GM12875 (cell line): ENCODE data around the gene A4GALT.

Experiments
- H3K4me3 ChIP-seq: one replicate; pipeline ENCODE4 v1.5.1; 2011; ENCODE audit warnings: low read depth, low read length, control low read depth
- TF ChIP-seq, protein P1 (sequence below): IDR thresholded peaks from 2 replicates; pipeline ENCODE4 v1.5.1; 2011; ENCODE audit warnings: low read depth, mild to moderate bottlenecking, control low read depth, inconsistent platforms, low read length, moderate library complexity, borderline replicate concordance; ENCODE audit not compliant: insufficient read depth

A4GALT gene

DNA sequence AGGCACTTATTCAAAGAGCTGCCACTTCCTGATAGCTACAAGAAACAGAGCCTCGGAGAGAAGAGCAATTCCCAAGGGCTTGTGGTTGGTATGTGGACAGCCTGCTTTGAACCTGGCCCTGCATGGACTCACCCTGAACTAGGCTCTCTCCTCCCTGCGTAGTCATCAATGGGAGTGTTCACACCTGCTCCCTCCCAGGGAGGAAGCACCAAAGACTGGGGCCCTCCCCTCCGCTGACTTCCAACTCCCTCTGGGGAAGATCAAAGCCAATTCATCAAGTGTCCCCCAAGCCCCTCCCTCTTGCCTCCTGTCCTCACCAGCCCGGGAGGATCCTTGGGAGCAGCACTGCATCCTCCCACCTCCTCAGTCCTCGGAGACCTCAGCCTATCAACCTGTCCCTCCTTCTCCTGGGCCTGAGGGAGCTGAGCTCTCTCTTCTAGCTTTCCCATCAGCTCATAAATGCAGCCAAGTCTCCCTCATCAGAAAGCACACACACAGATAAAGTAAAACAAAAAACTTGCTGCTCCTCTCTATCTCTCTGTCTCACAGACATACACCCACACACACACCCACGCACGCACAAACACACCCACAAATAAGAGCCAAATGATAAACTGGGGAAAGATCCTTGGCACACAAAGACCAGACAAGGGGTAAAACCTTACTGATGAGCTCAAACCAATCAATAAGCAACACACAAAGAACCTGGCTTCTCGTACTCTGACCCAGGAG is 3.3 kb downstream of the A4GALT start:
- TF ChIP-seq, protein P1, sequence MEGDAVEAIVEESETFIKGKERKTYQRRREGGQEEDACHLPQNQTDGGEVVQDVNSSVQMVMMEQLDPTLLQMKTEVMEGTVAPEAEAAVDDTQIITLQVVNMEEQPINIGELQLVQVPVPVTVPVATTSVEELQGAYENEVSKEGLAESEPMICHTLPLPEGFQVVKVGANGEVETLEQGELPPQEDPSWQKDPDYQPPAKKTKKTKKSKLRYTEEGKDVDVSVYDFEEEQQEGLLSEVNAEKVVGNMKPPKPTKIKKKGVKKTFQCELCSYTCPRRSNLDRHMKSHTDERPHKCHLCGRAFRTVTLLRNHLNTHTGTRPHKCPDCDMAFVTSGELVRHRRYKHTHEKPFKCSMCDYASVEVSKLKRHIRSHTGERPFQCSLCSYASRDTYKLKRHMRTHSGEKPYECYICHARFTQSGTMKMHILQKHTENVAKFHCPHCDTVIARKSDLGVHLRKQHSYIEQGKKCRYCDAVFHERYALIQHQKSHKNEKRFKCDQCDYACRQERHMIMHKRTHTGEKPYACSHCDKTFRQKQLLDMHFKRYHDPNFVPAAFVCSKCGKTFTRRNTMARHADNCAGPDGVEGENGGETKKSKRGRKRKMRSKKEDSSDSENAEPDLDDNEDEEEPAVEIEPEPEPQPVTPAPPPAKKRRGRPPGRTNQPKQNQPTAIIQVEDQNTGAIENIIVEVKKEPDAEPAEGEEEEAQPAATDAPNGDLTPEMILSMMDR = no peak
- peak overlapping the region; percentile 21 for H3K4me3 ChIP-seq

DNA sequence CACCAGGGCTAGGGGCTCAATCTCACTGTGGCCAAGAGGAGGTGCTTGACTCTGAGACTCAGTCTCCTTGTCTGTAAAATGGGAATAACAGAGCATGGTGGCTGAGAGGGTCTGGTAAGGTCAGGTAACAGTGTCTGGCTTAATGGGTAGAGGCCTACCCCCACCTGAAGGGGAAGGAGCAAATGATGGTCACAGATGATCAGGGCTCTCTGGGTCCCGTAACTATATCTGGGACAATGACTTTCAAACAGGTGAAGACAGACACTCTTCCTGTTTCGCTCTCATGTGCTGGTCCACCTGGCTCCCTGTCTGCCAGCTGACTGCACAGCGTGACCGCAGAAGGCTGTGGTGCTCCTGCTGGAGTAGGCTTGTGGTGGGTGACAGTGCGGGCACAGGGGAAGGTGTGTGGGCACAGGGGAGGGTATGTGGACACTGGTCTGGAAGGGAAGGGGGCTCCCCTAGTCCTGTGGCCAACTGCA is 4.0 kb downstream of the A4GALT start:
- peak overlapping the region; percentile 21 for H3K4me3 ChIP-seq
- TF ChIP-seq, protein P1 = no peak

DNA sequence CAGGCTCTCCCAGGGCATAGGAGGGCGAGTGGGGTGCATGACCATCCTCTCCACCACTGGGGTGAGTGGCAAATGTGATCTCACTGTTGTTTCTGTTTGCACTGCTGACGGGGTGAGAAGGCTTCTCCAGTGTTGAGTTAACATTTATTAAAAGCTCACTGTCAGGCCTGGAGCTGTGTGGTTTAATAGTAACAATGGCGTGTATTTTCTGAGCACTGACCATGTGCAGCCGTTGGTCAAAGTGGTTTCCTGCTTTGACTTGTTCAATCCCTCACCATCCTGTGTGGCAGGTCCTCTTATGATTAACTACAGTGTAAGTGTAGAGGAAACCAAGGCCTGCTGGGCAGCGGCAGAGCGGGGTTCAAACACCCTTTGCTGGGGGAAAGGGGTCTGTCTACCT is 4.4 kb downstream of the A4GALT start:
- TF ChIP-seq, protein P1 = no peak
- H3K4me3 ChIP-seq = peak overlapping the region; percentile 21

DNA sequence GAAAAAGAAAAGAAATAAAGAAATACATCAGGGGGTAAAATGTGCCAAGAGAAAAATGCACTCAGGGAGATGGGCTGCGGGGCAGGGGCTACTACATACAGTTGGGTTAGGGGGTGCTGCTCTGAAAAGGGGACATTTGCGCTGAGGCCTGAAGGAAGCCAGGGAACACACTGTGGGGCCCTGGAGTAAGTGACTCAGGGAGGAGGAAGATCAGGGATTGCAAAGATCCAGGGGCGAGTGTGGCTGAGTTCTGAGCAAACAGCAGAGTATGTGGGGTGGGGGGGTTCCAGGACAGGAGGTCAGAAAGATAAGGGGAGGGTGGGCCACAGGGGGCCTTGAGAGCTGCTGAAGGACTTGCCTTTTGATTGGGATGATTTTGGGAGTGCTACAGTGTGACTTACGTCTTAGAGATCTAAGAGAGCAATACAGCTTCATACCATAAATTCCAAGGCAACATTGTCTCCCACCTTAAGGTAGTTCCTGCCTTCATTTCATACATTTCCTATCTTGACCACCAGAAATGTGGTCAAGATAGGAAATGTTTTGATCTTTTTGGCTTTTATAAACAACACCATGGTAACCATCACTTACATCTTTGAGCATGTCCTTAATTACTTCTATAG is 5.8 kb downstream of the A4GALT start:
- no peak overlapping the region for H3K4me3 ChIP-seq
- TF ChIP-seq, protein P1 = no peak

DNA sequence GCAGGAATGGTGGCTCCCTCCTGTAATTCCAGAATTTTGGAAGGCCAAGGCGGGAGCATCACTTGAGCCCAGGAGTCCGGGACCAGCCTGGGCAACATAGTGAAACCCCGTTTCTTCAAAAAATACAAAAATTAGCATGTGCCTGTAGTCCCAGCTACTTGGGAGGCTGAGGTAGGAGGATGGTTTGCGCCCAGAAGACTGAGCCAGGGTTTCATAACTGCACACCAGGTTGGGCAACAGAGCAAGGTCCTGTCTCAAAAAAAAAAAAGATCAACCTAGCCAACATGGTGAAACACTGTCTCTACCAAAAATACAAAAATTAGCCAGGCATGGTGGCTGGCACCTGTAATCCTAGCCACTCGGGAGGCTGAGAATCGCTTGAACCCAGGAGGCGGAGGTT is 6.4 kb downstream of the A4GALT start:
- TF ChIP-seq, protein P1 = no peak
- no peak overlapping the region for H3K4me3 ChIP-seq

DNA sequence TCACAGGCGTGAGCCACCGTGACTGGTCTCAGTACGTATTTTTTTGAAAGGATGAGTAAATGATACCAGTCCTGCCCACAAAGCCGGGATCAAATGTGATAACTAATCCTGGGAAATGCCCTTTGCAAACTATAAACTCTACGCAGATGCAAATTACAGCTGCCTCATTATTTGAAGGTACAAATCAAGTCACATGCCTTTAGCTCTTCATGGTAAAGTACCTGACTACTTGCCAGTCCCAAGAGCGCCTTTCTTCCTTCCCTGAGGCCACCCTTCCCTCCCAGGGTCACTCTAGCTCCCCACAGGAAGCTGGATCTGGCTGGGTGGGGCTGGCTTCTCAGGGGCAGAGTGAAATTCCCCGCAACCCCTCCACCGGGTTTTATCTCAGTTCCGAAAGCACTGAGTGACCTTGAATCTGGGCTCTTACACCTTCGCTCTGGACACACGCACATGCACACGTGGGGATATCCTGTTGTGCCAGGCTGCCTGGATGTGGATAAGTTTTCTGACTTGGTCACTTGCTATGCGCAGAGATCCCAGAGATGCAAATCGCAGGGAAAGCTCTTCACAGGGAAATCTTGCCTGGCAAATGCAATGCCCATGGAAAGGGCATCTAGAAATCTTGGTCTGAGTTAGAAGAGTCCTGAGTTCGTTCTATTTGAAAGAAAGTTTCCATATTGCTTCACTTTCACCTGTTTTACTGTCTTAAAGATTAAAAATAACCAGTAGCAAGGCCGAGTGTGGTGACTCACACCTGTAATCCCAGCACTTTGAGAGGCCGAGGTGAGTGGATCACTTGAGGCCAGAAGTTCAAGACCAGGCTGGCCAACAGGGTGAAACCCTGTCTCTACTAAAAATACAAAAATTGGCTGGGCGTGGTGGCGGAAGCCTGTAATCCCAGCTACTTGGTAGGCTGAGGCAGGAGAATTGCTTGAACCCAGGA is 8.5 kb downstream of the A4GALT start:
- H3K4me3 ChIP-seq = no peak overlapping the region
- TF ChIP-seq, protein P1 = no peak
